ENCODE results near the gene GINS2. TPM values are rescaled to one million over a fixed set of nuclear protein-coding genes. Genes with fewer than 3 reads are reported as not detected.

GINS2 gene
- total RNA-seq, 2 experiments from 2014 or later = 59.9 to 62.9 TPM

DNA sequence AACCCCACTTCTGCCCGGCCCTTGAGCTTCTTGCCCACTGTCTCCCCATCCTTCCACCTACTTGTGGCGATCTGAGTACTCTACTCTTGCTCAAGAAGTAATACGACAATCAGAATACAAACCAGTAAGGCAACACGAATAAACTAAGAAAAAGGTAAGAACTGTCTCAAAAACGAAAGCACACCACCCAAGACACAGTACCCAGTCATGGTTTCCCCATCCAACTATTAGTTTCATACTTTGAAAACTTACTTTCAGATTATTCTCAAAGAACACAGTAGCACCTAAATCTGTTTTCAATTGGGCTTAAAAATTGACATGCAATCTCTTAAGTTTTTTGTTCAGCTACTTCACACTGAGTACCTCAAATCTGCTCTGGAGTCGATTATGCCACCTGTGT, 13.9 kb downstream of the GINS2 start:
- Mint-ChIP-seq H3K27me3 (no peaks in the 10 kb centered on the region), H3K27ac (peak overlapping the region; percentile 78), H3K36me3 (ENCODE audit: low read depth) (peaks cover 43% of the 10 kb centered on the region), H3K4me1 (ENCODE audit: low read depth) (peaks cover 6% of the 10 kb centered on the region), H3K4me3 (no peak overlapping the region), H3K9me3 (no peaks in the 10 kb centered on the region)
- ATAC-seq (no peak), DNase-seq (no peak)
- intact Hi-C loops (cut with micrococcal nuclease) = loop anchor here (5.0 kb wide), 1 partner anchor 42 kb away; no protein-coding TSS in a partner anchor
- CTCF ChIA-PET = interaction anchor here (0.8 to 4.2 kb wide), 8 partner anchors 14 to 313 kb away, joined by 3 to 18 read pairs (median 4); partner anchors contain the start of gene GINS2
- TF ChIP-seq, protein P1, sequence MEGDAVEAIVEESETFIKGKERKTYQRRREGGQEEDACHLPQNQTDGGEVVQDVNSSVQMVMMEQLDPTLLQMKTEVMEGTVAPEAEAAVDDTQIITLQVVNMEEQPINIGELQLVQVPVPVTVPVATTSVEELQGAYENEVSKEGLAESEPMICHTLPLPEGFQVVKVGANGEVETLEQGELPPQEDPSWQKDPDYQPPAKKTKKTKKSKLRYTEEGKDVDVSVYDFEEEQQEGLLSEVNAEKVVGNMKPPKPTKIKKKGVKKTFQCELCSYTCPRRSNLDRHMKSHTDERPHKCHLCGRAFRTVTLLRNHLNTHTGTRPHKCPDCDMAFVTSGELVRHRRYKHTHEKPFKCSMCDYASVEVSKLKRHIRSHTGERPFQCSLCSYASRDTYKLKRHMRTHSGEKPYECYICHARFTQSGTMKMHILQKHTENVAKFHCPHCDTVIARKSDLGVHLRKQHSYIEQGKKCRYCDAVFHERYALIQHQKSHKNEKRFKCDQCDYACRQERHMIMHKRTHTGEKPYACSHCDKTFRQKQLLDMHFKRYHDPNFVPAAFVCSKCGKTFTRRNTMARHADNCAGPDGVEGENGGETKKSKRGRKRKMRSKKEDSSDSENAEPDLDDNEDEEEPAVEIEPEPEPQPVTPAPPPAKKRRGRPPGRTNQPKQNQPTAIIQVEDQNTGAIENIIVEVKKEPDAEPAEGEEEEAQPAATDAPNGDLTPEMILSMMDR (IDR thresholded peaks at IDR 0.05) = no peak
- POLR2A ChIA-PET = interaction anchor here (1.7 kb wide), 1 partner anchor 9 kb away, joined by 6 read pairs; no protein-coding TSS in a partner anchor

DNA sequence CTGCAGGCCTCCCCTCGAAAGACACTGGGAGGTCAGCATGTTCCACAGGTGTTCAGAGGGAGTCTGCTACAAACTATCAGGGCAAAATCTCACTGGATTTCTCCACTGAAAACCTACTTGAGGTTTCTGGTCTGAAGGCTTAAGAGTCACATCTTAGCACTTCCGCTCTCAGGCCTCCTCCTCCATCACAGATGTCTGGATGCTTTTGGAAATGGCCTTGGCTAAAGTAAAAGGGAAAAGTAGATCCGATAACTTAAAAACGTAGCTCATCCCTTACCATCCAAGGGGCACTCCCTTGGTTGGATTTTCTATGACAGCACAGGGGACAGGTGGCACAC, 14.4 kb downstream of the GINS2 start:
- POLR2A ChIA-PET = interaction anchor here (1.3 to 1.7 kb wide), 3 partner anchors 9 to 41 kb away, joined by 3 to 6 read pairs (median 6); no protein-coding TSS in a partner anchor
- intact Hi-C loops (cut with micrococcal nuclease) = loop anchor here (5.0 kb wide), 1 partner anchor 43 kb away; no protein-coding TSS in a partner anchor

DNA sequence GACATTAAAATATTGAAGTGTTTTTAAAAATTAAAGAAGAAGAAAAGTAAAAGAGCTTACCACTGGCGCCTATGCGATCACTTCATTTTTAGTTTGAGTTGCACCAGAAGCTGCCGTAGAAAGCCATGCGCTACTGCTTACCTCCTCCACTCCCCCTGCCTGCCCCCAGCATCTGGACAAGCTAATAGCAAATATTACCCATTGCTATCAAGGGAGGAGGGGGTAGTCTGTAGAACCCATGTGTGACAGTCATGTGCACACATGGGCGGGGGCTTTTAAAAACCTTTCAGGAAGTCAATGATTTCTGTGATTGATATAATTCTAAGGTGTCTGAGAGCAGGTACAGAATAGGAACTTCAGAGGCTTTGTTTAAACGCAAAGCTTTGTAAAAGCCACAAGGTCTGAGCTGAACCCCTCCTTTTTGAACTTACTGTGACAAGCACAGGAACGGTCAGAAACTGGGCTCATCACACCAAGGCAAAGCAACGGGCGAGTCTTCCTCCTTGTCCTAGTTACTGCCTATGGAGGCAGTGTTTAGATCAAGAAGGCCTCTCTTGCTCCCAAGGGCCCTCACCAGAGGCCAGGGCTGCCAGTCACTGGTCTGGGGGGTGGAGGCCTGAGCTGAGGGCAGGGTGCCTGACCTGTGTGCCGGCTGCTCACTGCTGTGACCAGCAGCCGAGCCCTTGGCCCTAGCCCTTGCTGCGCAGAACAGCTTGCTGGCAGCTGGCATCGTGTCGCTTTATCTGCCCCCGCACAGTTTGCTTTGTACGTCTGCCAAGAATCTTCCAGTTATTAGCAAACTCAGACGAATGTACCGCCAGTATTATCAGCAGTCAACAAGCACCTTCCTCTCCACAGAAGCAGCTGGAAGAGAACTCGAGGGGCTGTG, 15.0 kb downstream of the GINS2 start:
- no peaks in the 10 kb centered on the region for H3K27me3 Mint-ChIP-seq
- H3K9me3 Mint-ChIP-seq = no peaks in the 10 kb centered on the region
- TF ChIP-seq, protein P1 (IDR thresholded peaks at IDR 0.05) = no peak
- H3K4me1 Mint-ChIP-seq (ENCODE audit: low read depth) = peaks cover 6% of the 10 kb centered on the region
- H3K27ac Mint-ChIP-seq = no peak overlapping the region
- DNase-seq = no peak
- intact Hi-C loops (cut with micrococcal nuclease) = loop anchor here (5.0 kb wide), 1 partner anchor 44 kb away; no protein-coding TSS in a partner anchor
- ChIA-PET POLR2A (interaction anchor here (1.3 to 1.6 kb wide), 2 partner anchors 10 to 42 kb away, joined by 3 to 6 read pairs; no protein-coding TSS in a partner anchor), CTCF (interaction anchor here (1.2 to 4.2 kb wide), 3 partner anchors 9 to 314 kb away, joined by 3 to 18 read pairs (median 3); no protein-coding TSS in a partner anchor)
- H3K4me3 Mint-ChIP-seq = no peak overlapping the region
- H3K36me3 Mint-ChIP-seq (ENCODE audit: low read depth) = peaks cover 43% of the 10 kb centered on the region
- no peak for ATAC-seq

More for the DNA sequence above, 14.4 kb downstream of the GINS2 start:
- Mint-ChIP-seq H3K9me3 (no peaks in the 10 kb centered on the region), H3K27me3 (no peaks in the 10 kb centered on the region), H3K4me1 (ENCODE audit: low read depth) (peaks cover 6% of the 10 kb centered on the region), H3K4me3 (no peak overlapping the region), H3K27ac (no peak overlapping the region), H3K36me3 (ENCODE audit: low read depth) (peaks cover 42% of the 10 kb centered on the region)
- DNase-seq (no peak), ATAC-seq (no peak)
- CTCF ChIA-PET = interaction anchor here (0.8 to 4.2 kb wide), 5 partner anchors 15 to 314 kb away, joined by 3 to 18 read pairs (median 3); no protein-coding TSS in a partner anchor
- TF ChIP-seq, protein P1 (IDR thresholded peaks at IDR 0.05) = no peak

DNA sequence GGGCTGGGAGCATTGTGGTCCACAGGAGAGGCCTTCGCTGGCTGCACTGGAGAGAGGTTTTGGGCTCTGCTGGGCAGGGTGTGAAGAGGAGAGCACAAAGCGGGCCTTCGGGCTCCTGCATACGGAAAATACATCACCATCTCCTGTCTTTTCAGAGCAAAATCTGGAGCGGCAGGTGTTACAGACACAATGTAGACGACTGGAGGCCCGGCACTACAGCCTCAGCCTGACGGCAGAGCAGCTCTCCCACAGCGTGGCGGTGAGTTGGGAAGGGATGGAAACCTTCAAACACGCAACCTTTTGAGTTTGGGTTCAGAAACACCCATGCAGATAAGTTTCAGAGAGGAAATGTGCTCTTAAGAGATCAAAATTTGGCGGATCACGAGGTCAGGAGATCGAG, 17.9 kb downstream of the GINS2 start:
- POLR2A ChIA-PET = interaction anchor here (0.7 to 1.0 kb wide), 2 partner anchors 13 to 338 kb away, joined by 3 read pairs; no protein-coding TSS in a partner anchor
- ATAC-seq (no peak), DNase-seq (no peak)
- intact Hi-C loops (cut with micrococcal nuclease) = loop anchor here (5.0 kb wide), 1 partner anchor 46 kb away; no protein-coding TSS in a partner anchor
- TF ChIP-seq, protein P1 (IDR thresholded peaks at IDR 0.05) = no peak
- Mint-ChIP-seq H3K27ac (no peak overlapping the region), H3K4me3 (no peak overlapping the region), H3K27me3 (no peaks in the 10 kb centered on the region), H3K36me3 (ENCODE audit: low read depth) (peaks cover 46% of the 10 kb centered on the region), H3K4me1 (ENCODE audit: low read depth) (peaks cover 6% of the 10 kb centered on the region), H3K9me3 (no peaks in the 10 kb centered on the region)
- CTCF ChIA-PET = interaction anchor here (2.4 to 4.2 kb wide), 2 partner anchors 12 to 54 kb away, joined by 8 to 18 read pairs; no protein-coding TSS in a partner anchor

Data from activated CD8-positive, alpha-beta T cell treated with anti-CD3 and anti-CD28 coated beads for 36 hours (primary cell).